ENCODE data around the gene SEC16B. TPM values are rescaled to one million over a fixed set of nuclear protein-coding genes. Genes with fewer than 3 reads are reported as not detected.
"Not testable (repeated sequence)": the region's sequence is repeated elsewhere in the genome, so short reads cannot be mapped to it uniquely, and the experiment has no call there.

SEC16B gene
- total RNA-seq, 1 donor from 2014 or later, result not detected

GRCh38 chr1:177996957-177997356 lies 27.1 kb upstream of the SEC16B start:
- Mint-ChIP-seq H3K36me3 (ENCODE audit: low read depth) (no peaks in the 10 kb centered on the region), H3K9me3 (no peaks in the 10 kb centered on the region), H3K27me3 (ENCODE audit: low read depth) (no peaks in the 10 kb centered on the region), H3K4me3 (ENCODE audit: low read depth) (no peak overlapping the region), H3K4me1 (ENCODE audit: low read depth) (no peaks in the 10 kb centered on the region), H3K27ac (no peak overlapping the region)
- intact Hi-C loops (cut with micrococcal nuclease), result no loop called here
- DNase-seq (ENCODE audit: low spot score), result no peak

- Mint-ChIP-seq H3K27ac (no peak overlapping the region), H3K4me1 (ENCODE audit: low read depth) (no peaks in the 10 kb centered on the region), H3K27me3 (ENCODE audit: low read depth) (no peaks in the 10 kb centered on the region), H3K9me3 (no peaks in the 10 kb centered on the region), H3K36me3 (ENCODE audit: low read depth) (no peaks in the 10 kb centered on the region), H3K4me3 (ENCODE audit: low read depth) (no peak overlapping the region)
- intact Hi-C loops (cut with micrococcal nuclease), result no loop called here
- DNase-seq (ENCODE audit: low spot score), result no peak
Measured at GRCh38 chr1:177995369-177995768, 25.5 kb upstream of the SEC16B start.

GRCh38 chr1:177986281-177986680 lies 16.4 kb upstream of the SEC16B start:
- H3K4me3 Mint-ChIP-seq (ENCODE audit: low read depth); intact Hi-C loops (cut with micrococcal nuclease); H3K27ac Mint-ChIP-seq; DNase-seq (ENCODE audit: low spot score); H3K4me1 Mint-ChIP-seq (ENCODE audit: low read depth); H3K9me3 Mint-ChIP-seq; H3K27me3 Mint-ChIP-seq (ENCODE audit: low read depth); H3K36me3 Mint-ChIP-seq (ENCODE audit: low read depth): not testable (repeated sequence)

- H3K36me3 Mint-ChIP-seq (ENCODE audit: low read depth), result no peaks in the 10 kb centered on the region
- H3K4me3 Mint-ChIP-seq (ENCODE audit: low read depth), result no peak overlapping the region
- intact Hi-C loops (cut with micrococcal nuclease), result no loop called here
- H3K27ac Mint-ChIP-seq, result no peak overlapping the region
- H3K4me1 Mint-ChIP-seq (ENCODE audit: low read depth), result no peaks in the 10 kb centered on the region
- DNase-seq (ENCODE audit: low spot score), result no peak
- no peaks in the 10 kb centered on the region for H3K9me3 Mint-ChIP-seq
- no peaks in the 10 kb centered on the region for H3K27me3 Mint-ChIP-seq (ENCODE audit: low read depth)
Measured at GRCh38 chr1:177984761-177985160, 14.9 kb upstream of the SEC16B start.

- intact Hi-C loops (cut with micrococcal nuclease), result no loop called here
- Mint-ChIP-seq H3K27me3 (ENCODE audit: low read depth) (no peaks in the 10 kb centered on the region), H3K9me3 (no peaks in the 10 kb centered on the region), H3K36me3 (ENCODE audit: low read depth) (no peaks in the 10 kb centered on the region), H3K4me3 (ENCODE audit: low read depth) (no peak overlapping the region), H3K27ac (no peak overlapping the region), H3K4me1 (ENCODE audit: low read depth) (no peaks in the 10 kb centered on the region)
- no peak for DNase-seq (ENCODE audit: low spot score)
Measured at GRCh38 chr1:177984136-177984525, 14.3 kb upstream of the SEC16B start.

GRCh38 chr1:177983482-177984135 lies 13.8 kb upstream of the SEC16B start:
- intact Hi-C loops (cut with micrococcal nuclease), result no loop called here
- H3K9me3 Mint-ChIP-seq, result no peaks in the 10 kb centered on the region
- no peak overlapping the region for H3K4me3 Mint-ChIP-seq (ENCODE audit: low read depth)
- H3K36me3 Mint-ChIP-seq (ENCODE audit: low read depth), result no peaks in the 10 kb centered on the region
- H3K4me1 Mint-ChIP-seq (ENCODE audit: low read depth), result no peaks in the 10 kb centered on the region
- H3K27ac Mint-ChIP-seq, result no peak overlapping the region
- no peaks in the 10 kb centered on the region for H3K27me3 Mint-ChIP-seq (ENCODE audit: low read depth)
- DNase-seq (ENCODE audit: low spot score), result no peak

GRCh38 chr1:177983077-177983476 lies 13.2 kb upstream of the SEC16B start:
- Mint-ChIP-seq H3K9me3 (no peaks in the 10 kb centered on the region), H3K4me1 (ENCODE audit: low read depth) (no peaks in the 10 kb centered on the region), H3K4me3 (ENCODE audit: low read depth) (no peak overlapping the region), H3K27ac (no peak overlapping the region), H3K27me3 (ENCODE audit: low read depth) (no peaks in the 10 kb centered on the region), H3K36me3 (ENCODE audit: low read depth) (no peaks in the 10 kb centered on the region)
- intact Hi-C loops (cut with micrococcal nuclease), result no loop called here
- DNase-seq (ENCODE audit: low spot score), result no peak

- Mint-ChIP-seq H3K9me3 (no peaks in the 10 kb centered on the region), H3K4me3 (ENCODE audit: low read depth) (no peak overlapping the region), H3K4me1 (ENCODE audit: low read depth) (no peaks in the 10 kb centered on the region), H3K27me3 (ENCODE audit: low read depth) (no peaks in the 10 kb centered on the region), H3K27ac (no peak overlapping the region), H3K36me3 (ENCODE audit: low read depth) (no peaks in the 10 kb centered on the region)
- intact Hi-C loops (cut with micrococcal nuclease), result no loop called here
- no peak for DNase-seq (ENCODE audit: low spot score)
Measured at GRCh38 chr1:177981200-177981599, 11.3 kb upstream of the SEC16B start.

GRCh38 chr1:177979272-177979671 lies 9.4 kb upstream of the SEC16B start:
- intact Hi-C loops (cut with micrococcal nuclease), result no loop called here
- H3K27me3 Mint-ChIP-seq (ENCODE audit: low read depth), result no peaks in the 10 kb centered on the region
- H3K9me3 Mint-ChIP-seq, result no peaks in the 10 kb centered on the region
- no peak for DNase-seq (ENCODE audit: low spot score)
- H3K4me1 Mint-ChIP-seq (ENCODE audit: low read depth), result no peaks in the 10 kb centered on the region
- H3K4me3 Mint-ChIP-seq (ENCODE audit: low read depth), result no peak overlapping the region
- H3K27ac Mint-ChIP-seq, result no peak overlapping the region
- H3K36me3 Mint-ChIP-seq (ENCODE audit: low read depth), result no peaks in the 10 kb centered on the region

- no peaks in the 10 kb centered on the region for H3K9me3 Mint-ChIP-seq
- H3K4me3 Mint-ChIP-seq (ENCODE audit: low read depth), result no peak overlapping the region
- H3K4me1 Mint-ChIP-seq (ENCODE audit: low read depth), result no peaks in the 10 kb centered on the region
- DNase-seq (ENCODE audit: low spot score), result no peak
- no peaks in the 10 kb centered on the region for H3K36me3 Mint-ChIP-seq (ENCODE audit: low read depth)
- intact Hi-C loops (cut with micrococcal nuclease), result no loop called here
- no peak overlapping the region for H3K27ac Mint-ChIP-seq
- no peaks in the 10 kb centered on the region for H3K27me3 Mint-ChIP-seq (ENCODE audit: low read depth)
Measured at GRCh38 chr1:177978530-177978929, 8.7 kb upstream of the SEC16B start.

GRCh38 chr1:177977141-177977540 lies 7.3 kb upstream of the SEC16B start:
- H3K9me3 Mint-ChIP-seq, result no peaks in the 10 kb centered on the region
- intact Hi-C loops (cut with micrococcal nuclease), result no loop called here
- H3K4me3 Mint-ChIP-seq (ENCODE audit: low read depth), result no peak overlapping the region
- H3K27ac Mint-ChIP-seq, result no peak overlapping the region
- H3K4me1 Mint-ChIP-seq (ENCODE audit: low read depth), result no peaks in the 10 kb centered on the region
- DNase-seq (ENCODE audit: low spot score), result no peak
- H3K36me3 Mint-ChIP-seq (ENCODE audit: low read depth), result no peaks in the 10 kb centered on the region
- H3K27me3 Mint-ChIP-seq (ENCODE audit: low read depth), result no peaks in the 10 kb centered on the region

- H3K27me3 Mint-ChIP-seq (ENCODE audit: low read depth), result no peaks in the 10 kb centered on the region
- no peak overlapping the region for H3K4me3 Mint-ChIP-seq (ENCODE audit: low read depth)
- no peaks in the 10 kb centered on the region for H3K36me3 Mint-ChIP-seq (ENCODE audit: low read depth)
- no peaks in the 10 kb centered on the region for H3K4me1 Mint-ChIP-seq (ENCODE audit: low read depth)
- intact Hi-C loops (cut with micrococcal nuclease), result no loop called here
- H3K27ac Mint-ChIP-seq, result no peak overlapping the region
- no peaks in the 10 kb centered on the region for H3K9me3 Mint-ChIP-seq
- DNase-seq (ENCODE audit: low spot score), result no peak
Measured at GRCh38 chr1:177976596-177976995, 6.7 kb upstream of the SEC16B start.

- intact Hi-C loops (cut with micrococcal nuclease), result no loop called here
- H3K36me3 Mint-ChIP-seq (ENCODE audit: low read depth), result no peaks in the 10 kb centered on the region
- H3K9me3 Mint-ChIP-seq, result no peaks in the 10 kb centered on the region
Measured at GRCh38 chr1:177975588-177976495, 6.0 kb upstream of the SEC16B start.

More at GRCh38 chr1:177975588-177976495, 6.0 kb upstream of the SEC16B start:
- no peak overlapping the region for H3K27ac Mint-ChIP-seq
- H3K4me3 Mint-ChIP-seq (ENCODE audit: low read depth), result no peak overlapping the region
- DNase-seq (ENCODE audit: low spot score), result no peak
- H3K4me1 Mint-ChIP-seq (ENCODE audit: low read depth), result no peaks in the 10 kb centered on the region
- no peaks in the 10 kb centered on the region for H3K27me3 Mint-ChIP-seq (ENCODE audit: low read depth)

All from activated T-helper 2 cell treated with anti-CD3 and anti-CD28 coated beads, Interferon-gamma antibody, Interleukin-2, Interleukin-4, amounts not matched to agents 10 μg/mL and 5 μg/mL and 100 μg/mL, durations not matched to agents 14 hours and 24 hours and 36 hours (primary cell).